DOHH2 (cell line): Measurements from ENCODE around the gene H1-8.

ENCODE experiments used
- EZH2phosphoT487 ChIP-seq: fragments of 200-600 bp; sonication (generic); IDR thresholded peaks from 2 replicates; pipeline ENCODE4 v1.6.1; 2017; ENCODE audit warnings: borderline replicate concordance, mild to moderate bottlenecking, antibody characterized with exemption, low read length, moderate library complexity, mixed read lengths
- TF ChIP-seq, protein P1 (sequence below): fragments of 200-600 bp; sonication (generic); IDR thresholded peaks from one replicate; pipeline ENCODE4 v1.5.1; 2014; ENCODE audit warnings: antibody characterized with exemption, mild to moderate bottlenecking, low read depth, low read length; ENCODE audit not compliant: poor library complexity, severe bottlenecking

DNA sequence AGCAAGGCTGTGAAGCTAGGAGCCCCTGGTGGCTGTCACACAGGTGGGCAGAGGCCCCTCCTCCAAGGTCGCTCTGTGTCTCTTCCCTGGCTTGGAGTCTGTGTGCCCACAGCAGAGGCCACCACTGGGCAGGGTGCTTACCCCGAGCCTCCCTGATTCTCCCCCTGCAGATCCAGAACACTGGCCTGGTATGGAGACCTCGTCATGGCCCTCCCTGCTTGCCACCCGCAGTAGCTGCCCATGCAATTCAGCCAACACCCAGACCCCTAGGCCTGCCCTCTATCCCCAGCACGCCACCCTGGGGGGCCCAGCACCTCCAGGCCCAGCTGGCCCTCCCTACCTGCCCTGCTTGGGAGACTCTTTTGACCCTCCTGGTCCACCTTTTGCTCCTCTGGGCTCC is 20.0 kb upstream of the H1-8 start:
- TF ChIP-seq, protein P1, sequence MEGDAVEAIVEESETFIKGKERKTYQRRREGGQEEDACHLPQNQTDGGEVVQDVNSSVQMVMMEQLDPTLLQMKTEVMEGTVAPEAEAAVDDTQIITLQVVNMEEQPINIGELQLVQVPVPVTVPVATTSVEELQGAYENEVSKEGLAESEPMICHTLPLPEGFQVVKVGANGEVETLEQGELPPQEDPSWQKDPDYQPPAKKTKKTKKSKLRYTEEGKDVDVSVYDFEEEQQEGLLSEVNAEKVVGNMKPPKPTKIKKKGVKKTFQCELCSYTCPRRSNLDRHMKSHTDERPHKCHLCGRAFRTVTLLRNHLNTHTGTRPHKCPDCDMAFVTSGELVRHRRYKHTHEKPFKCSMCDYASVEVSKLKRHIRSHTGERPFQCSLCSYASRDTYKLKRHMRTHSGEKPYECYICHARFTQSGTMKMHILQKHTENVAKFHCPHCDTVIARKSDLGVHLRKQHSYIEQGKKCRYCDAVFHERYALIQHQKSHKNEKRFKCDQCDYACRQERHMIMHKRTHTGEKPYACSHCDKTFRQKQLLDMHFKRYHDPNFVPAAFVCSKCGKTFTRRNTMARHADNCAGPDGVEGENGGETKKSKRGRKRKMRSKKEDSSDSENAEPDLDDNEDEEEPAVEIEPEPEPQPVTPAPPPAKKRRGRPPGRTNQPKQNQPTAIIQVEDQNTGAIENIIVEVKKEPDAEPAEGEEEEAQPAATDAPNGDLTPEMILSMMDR = no peak
- no peak for TF ChIP-seq EZH2phosphoT487
